Caki2 (cell line): ENCODE results near the gene PPIF. TPM values are rescaled to one million over a fixed set of nuclear protein-coding genes. Genes with fewer than 3 reads are reported as not detected.

Experiments
- DNase-seq: peaks from one replicate; pipeline ENCODE4 v3.0.0-alpha.2; 2015; ENCODE audit warnings: low read depth
- in situ Hi-C: cut with HindIII; loops from 2 replicates; pipeline ENCODE4 v1.10.0; 2016; ENCODE audit warnings: low sequenced_read_pairs, low pct_unique_long_range_greater_than_20kb, mixed read lengths
- total RNA-seq: library from RNA; depleted of rRNA; stranded (reverse); fragments of >200 nt; shearing (Covaris generic); gene quantifications from 2 replicates; pipeline ENCODE4 v1.2.3, GENCODE V29; 2014; ENCODE audit warnings: low replicate concordance

The PPIF gene
- total RNA-seq, 1 experiment from 2014 or later, result 124 TPM

- no peak for DNase-seq
- in situ Hi-C loops, result no loop called here
These were observed 7.3 kb downstream of the PPIF start for GRCh38 chr10:79354615-79355014.

GRCh38 chr10:79355420-79356017 lies 8.2 kb downstream of the PPIF start:
- no peak for DNase-seq
- in situ Hi-C loops, result no loop called here

GRCh38 chr10:79356104-79356503 lies 8.8 kb downstream of the PPIF start:
- in situ Hi-C loops, result no loop called here
- no peak for DNase-seq

- DNase-seq, result no peak
- in situ Hi-C loops, result no loop called here
These were observed 9.9 kb downstream of the PPIF start for GRCh38 chr10:79357180-79357579.

- in situ Hi-C loops, result no loop called here
- DNase-seq, result no peak
These were observed 11.5 kb downstream of the PPIF start for GRCh38 chr10:79358811-79359210.

GRCh38 chr10:79359816-79360498 lies 12.7 kb downstream of the PPIF start:
- no peak for DNase-seq
- in situ Hi-C loops, result no loop called here

- DNase-seq, result no peak
- in situ Hi-C loops, result no loop called here
These were observed 13.5 kb downstream of the PPIF start for GRCh38 chr10:79360499-79361342.

GRCh38 chr10:79361726-79362397 lies 14.6 kb downstream of the PPIF start:
- in situ Hi-C loops, result no loop called here
- no peak for DNase-seq

- no peak for DNase-seq
- in situ Hi-C loops, result no loop called here
These were observed 20.3 kb downstream of the PPIF start for GRCh38 chr10:79367426-79368189.

GRCh38 chr10:79372871-79373270 lies 25.6 kb downstream of the PPIF start:
- DNase-seq, result no peak
- in situ Hi-C loops, result no loop called here

- DNase-seq, result peak; percentile 59
- in situ Hi-C loops, result no loop called here
These were observed 27.3 kb downstream of the PPIF start for GRCh38 chr10:79374312-79375191.

GRCh38 chr10:79375321-79376077 lies 28.2 kb downstream of the PPIF start:
- DNase-seq, result peak; percentile 51
- in situ Hi-C loops, result no loop called here

GRCh38 chr10:79376078-79376628 lies 28.9 kb downstream of the PPIF start:
- DNase-seq, result no peak
- in situ Hi-C loops, result no loop called here

GRCh38 chr10:79376751-79377556 lies 29.7 kb downstream of the PPIF start:
- in situ Hi-C loops, result no loop called here

GRCh38 chr10:79377557-79378382 lies 30.5 kb downstream of the PPIF start:
- in situ Hi-C loops, result no loop called here
- DNase-seq, result no peak

More at GRCh38 chr10:79376751-79377556, 29.7 kb downstream of the PPIF start:
- DNase-seq, result no peak
